Measurements from ENCODE around the gene MYBPHL. TPM values are rescaled to one million over a fixed set of nuclear protein-coding genes. Genes with fewer than 3 reads are reported as not detected.
"Not testable (repeated sequence)": the region's sequence is repeated elsewhere in the genome, so short reads cannot be mapped to it uniquely, and the experiment has no call there.

The MYBPHL gene
- total RNA-seq, 4 donors from 2014 or later = not detected

GRCh38 chr1:109292364-109292763, 14.4 kb downstream of the MYBPHL start:
- Histone ChIP-seq H3K36me3 (no peaks in the 10 kb centered on the region), H3K4me1 (peaks cover 0 to 6% (median 0%) of the 10 kb centered on the region in 3 donors), H3K27ac (no peak overlapping the region), H3K9me3 (no peaks in the 10 kb centered on the region), H3K27me3 (peaks cover 0 to 2% (median 0%) of the 10 kb centered on the region in 4 donors), H3K4me3 (no peak overlapping the region)
- DNase-seq = no peak
- 52 to 82% methylated on average over 9 of the region's 9 CpGs for WGBS, 2 donors
- TF ChIP-seq CTCF (IDR thresholded peaks at IDR 0.05) = no peak
- no peak for TF ChIP-seq POLR2A (IDR thresholded peaks at IDR 0.05)
- intact Hi-C loops (cut with DNase I) = no loop called here

DNA sequence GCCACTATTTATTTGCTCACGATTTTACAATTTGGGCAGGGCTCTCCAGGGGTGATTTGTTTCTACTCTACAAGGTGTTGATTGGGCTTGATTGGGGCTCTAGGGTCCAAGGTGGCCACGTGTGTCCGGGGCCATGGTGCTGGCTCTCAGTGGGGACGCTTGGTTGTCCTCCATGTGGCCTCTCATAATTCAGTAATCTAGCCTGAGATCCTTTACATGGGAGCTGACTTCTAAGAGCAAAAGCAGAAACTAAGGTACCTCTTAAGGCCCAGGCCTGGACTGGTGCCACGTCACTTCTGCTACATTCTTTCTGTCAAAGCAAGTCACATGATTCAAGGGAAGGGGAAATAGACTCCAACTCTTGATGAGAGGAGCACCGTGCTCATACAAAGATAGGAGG, 15.8 kb downstream of the MYBPHL start:
- Histone ChIP-seq H3K36me3 (no peaks in the 10 kb centered on the region), H3K27me3 (peaks cover 0 to 2% (median 0%) of the 10 kb centered on the region in 4 donors), H3K4me3 (no peak overlapping the region), H3K4me1 (no peaks in the 10 kb centered on the region), H3K27ac (no peak overlapping the region), H3K9me3 (no peaks in the 10 kb centered on the region)
- DNase-seq = no peak
- WGBS, 2 donors = 75 to 80% methylated on average over 6 of the region's 6 CpGs
- TF ChIP-seq POLR2A (IDR thresholded peaks at IDR 0.05) (no peak), CTCF (IDR thresholded peaks at IDR 0.05) (no peak)
- intact Hi-C loops (cut with DNase I) = no loop called here

DNA sequence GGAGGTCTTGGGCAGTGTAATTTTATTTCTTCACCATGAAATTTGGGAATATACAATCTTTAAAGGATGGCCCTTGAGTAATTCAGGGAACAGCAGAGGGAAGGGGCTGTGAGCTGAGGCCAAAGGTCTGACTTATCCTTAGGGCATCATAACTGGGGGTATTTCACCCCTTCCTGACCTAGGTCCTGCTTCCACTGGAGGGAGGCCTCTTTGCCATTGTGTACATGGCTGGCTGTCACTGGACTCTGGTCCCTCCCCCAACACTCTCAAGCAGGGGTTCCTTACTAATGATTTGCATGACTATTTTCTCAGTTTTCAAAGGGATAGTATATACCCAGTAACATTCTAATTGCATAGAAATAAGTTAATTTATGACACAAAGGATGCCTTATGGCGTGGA, 16.7 kb downstream of the MYBPHL start:
- Histone ChIP-seq H3K9me3 (no peaks in the 10 kb centered on the region), H3K4me3 (no peak overlapping the region), H3K4me1 (no peaks in the 10 kb centered on the region), H3K36me3 (no peaks in the 10 kb centered on the region), H3K27me3 (peaks cover 0 to 2% (median 0%) of the 10 kb centered on the region in 4 donors), H3K27ac (no peak overlapping the region)
- TF ChIP-seq POLR2A (IDR thresholded peaks at IDR 0.05) = no peak
- no peak for TF ChIP-seq CTCF (IDR thresholded peaks at IDR 0.05)
- 79 to 89% methylated on average over 1 of the region's 1 CpG for WGBS, 2 donors
- intact Hi-C loops (cut with DNase I) = no loop called here
- DNase-seq = no peak

DNA sequence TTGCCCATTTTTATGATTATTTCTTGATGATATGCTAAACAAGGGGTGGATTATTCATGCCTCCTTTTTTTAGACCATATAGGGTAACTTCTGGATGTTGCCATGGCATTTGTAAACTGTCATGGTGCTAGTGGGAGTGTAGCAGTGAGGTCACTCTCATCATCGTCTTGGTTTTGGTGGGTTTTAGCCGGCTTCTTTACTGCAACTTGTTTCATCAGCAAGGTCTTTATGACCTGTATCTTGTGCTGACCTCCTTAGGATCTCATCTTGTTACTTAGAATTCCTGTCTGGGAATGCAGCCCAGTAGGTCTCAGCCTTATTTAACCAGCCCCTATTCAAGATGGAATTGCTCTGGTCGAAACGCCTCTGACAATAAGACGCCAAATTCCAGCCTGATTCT, 20.0 kb downstream of the MYBPHL start:
- H3K4me3 ChIP-seq; intact Hi-C loops (cut with DNase I); DNase-seq; H3K27me3 ChIP-seq; H3K27ac ChIP-seq; H3K36me3 ChIP-seq; H3K9me3 ChIP-seq: not testable (repeated sequence)
- H3K4me1 ChIP-seq = peaks cover 11 to 24% (median 11%) of the 10 kb centered on the region in 3 donors
- 84 to 88% methylated on average over 3 to 5 of the region's 5 CpGs for WGBS, 2 donors

GRCh38 chr1:109283748-109284600, 22.8 kb downstream of the MYBPHL start:
- TF ChIP-seq POLR2A (IDR thresholded peaks at IDR 0.05) (no peak), CTCF (IDR thresholded peaks at IDR 0.05) (no peak)
- intact Hi-C loops (cut with DNase I) = no loop called here

More at GRCh38 chr1:109283748-109284600, 22.8 kb downstream of the MYBPHL start:
- Histone ChIP-seq H3K9me3 (no peaks in the 10 kb centered on the region), H3K4me1 (peaks cover 14 to 43% (median 15%) of the 10 kb centered on the region in 3 donors), H3K4me3 (peak overlapping the region; percentile 41 to 75 (median 69)), H3K27ac (peak overlapping the region; percentile 79 to 92 (median 92)), H3K27me3 (no peaks in the 10 kb centered on the region), H3K36me3 (peaks cover 0 to 17% (median 0%) of the 10 kb centered on the region in 3 donors)
- DNase-seq = no peak
- 44 to 48% methylated on average over 16 to 17 of the region's 17 CpGs for WGBS, 2 donors
